Measurements from ENCODE around the gene CRYGS. TPM values are rescaled to one million over a fixed set of nuclear protein-coding genes. Genes with fewer than 3 reads are reported as not detected.

CRYGS gene
- total RNA-seq, 4 donors from 2014 or later = 0.42 to 2.3 (median 1.3) TPM

DNA sequence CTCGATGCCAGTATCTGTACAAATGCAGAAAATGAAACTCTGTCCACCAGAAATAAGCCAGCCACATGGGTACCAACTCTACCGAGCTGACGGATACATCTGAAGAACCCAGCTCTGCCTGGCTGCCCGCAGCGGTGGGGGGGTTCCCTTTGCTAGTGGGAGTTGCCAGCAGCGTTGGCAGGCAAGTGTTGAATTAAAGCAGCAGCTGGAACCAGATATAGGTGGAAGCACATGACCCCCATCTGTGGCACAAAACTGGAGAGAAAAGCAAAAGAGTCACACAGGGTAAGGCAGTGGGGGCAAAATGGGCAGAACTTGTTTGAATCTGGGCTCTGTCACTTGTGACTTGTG, 17.9 kb downstream of the CRYGS start:
- TF ChIP-seq POLR2A (IDR thresholded peaks at IDR 0.05) (no peak), CTCF (IDR thresholded peaks at IDR 0.05) (no peak)
- 49 to 60% methylated on average over 6 of the region's 6 CpGs for WGBS, 2 donors
- no peak overlapping the region for H3K4me3 ChIP-seq (ENCODE audit: low read depth, poor library complexity, severe bottlenecking)
- DNase-seq (ENCODE audit: low spot score in 2 of 2) = no peak
- intact Hi-C loops (cut with DNase I; ENCODE audit: low total_unique reads) = no loop called here

GRCh38 chr3:186525369-186526255, 18.6 kb downstream of the CRYGS start:
- no peak for TF ChIP-seq CTCF (IDR thresholded peaks at IDR 0.05)
- TF ChIP-seq POLR2A (IDR thresholded peaks at IDR 0.05) = no peak

DNA sequence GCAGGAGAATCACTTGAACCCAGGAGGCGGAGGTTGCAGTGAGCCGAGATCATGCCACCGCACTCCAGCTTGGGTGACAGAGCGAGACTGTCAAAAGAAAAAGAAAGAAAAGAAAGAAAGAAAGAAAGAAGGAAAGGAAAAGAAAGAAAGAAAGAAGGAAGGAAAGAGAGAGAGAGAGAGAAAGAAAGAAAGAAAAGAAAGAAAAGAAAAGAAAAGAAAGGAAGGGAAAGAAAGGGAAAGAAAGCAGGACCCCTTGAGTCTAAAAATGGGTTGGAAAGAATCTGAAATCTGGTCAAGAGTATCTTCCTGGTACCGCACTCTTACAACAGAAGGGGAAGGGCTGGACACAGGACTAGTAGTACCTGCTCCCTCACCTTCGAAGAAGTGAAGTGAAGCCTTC, 19.6 kb downstream of the CRYGS start:
- DNase-seq (ENCODE audit: low spot score in 2 of 2) = no peak
- intact Hi-C loops (cut with DNase I; ENCODE audit: low total_unique reads) = no loop called here
- WGBS, 2 donors = 94 to 96% methylated on average over 6 of the region's 6 CpGs
- H3K4me3 ChIP-seq (ENCODE audit: low read depth, poor library complexity, severe bottlenecking) = no peak overlapping the region
- TF ChIP-seq POLR2A (IDR thresholded peaks at IDR 0.05) = no peak
- TF ChIP-seq CTCF (IDR thresholded peaks at IDR 0.05) = no peak

More at GRCh38 chr3:186525369-186526255, 18.6 kb downstream of the CRYGS start:
- 67 to 71% methylated on average over 9 of the region's 9 CpGs for WGBS, 2 donors
- intact Hi-C loops (cut with DNase I; ENCODE audit: low total_unique reads) = no loop called here
- H3K4me3 ChIP-seq (ENCODE audit: low read depth, poor library complexity, severe bottlenecking) = no peak overlapping the region
- DNase-seq (ENCODE audit: low spot score in 2 of 2) = no peak

DNA sequence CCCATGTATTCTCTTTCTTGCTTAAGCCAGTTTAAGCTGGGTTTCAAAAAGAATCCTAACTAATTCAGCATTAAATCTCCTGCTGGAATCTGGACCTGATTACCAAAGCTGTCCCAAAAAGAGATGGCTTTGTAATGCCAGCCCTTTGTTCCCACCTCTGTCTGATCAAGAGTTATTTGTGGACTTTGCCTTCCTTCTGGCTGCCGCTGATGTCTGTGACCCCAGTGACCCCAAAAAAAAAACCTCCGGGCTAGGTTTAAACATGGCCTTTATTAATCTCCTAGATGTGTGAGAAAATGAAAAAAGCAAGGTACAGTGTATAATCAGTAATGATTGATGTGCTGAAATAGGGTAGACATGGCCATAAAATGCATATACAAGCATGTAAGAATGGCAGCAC, 20.7 kb downstream of the CRYGS start:
- 24 to 44% methylated on average over 2 of the region's 2 CpGs for WGBS, 2 donors

GRCh38 chr3:186523022-186523421, 21.2 kb downstream of the CRYGS start:
- intact Hi-C loops (cut with DNase I; ENCODE audit: low total_unique reads) = no loop called here
- no peak overlapping the region for H3K4me3 ChIP-seq (ENCODE audit: low read depth, poor library complexity, severe bottlenecking)
- TF ChIP-seq POLR2A (IDR thresholded peaks at IDR 0.05) = no peak
- TF ChIP-seq CTCF (IDR thresholded peaks at IDR 0.05) = no peak
- DNase-seq (ENCODE audit: low spot score in 2 of 2) = no peak
- WGBS, 2 donors = 80 to 84% methylated on average over 6 of the region's 6 CpGs

More for the DNA sequence above, 20.7 kb downstream of the CRYGS start:
- intact Hi-C loops (cut with DNase I; ENCODE audit: low total_unique reads) = no loop called here
- TF ChIP-seq POLR2A (IDR thresholded peaks at IDR 0.05) = no peak
- TF ChIP-seq CTCF (IDR thresholded peaks at IDR 0.05) = no peak
- no peak for DNase-seq (ENCODE audit: low spot score in 2 of 2)
- H3K4me3 ChIP-seq (ENCODE audit: low read depth, poor library complexity, severe bottlenecking) = no peak overlapping the region
